Parathyroid adenoma (tissue), 2 donors: ENCODE measurements around the gene TXN2.

ENCODE experiments used
- H2AFZ ChIP-seq: fragments of 300-600 bp; sonication (generic); one replicate; pipeline ENCODE4 v1.7.0; 2017; ENCODE audit warnings: antibody characterized with exemption, mild to moderate bottlenecking
- H3K27ac ChIP-seq: fragments of 300-600 bp; sonication (generic); one replicate; pipeline ENCODE4 v1.7.0; 2017
- H3K27me3 ChIP-seq: fragments of 300-600 bp; sonication (generic); one replicate; pipeline ENCODE4 v1.7.0; 2017; ENCODE audit warnings: low read length; ENCODE audit not compliant: control insufficient read depth, insufficient read depth
- H3K36me3 ChIP-seq: fragments of 300-600 bp; sonication (generic); one replicate; pipeline ENCODE4 v1.7.0; 2017; ENCODE audit warnings: low read length; ENCODE audit not compliant: control insufficient read depth, insufficient read depth
- H3K4me1 ChIP-seq: fragments of 300-600 bp; sonication (generic); one replicate; pipeline ENCODE4 v1.7.0; 2017; ENCODE audit warnings: control low read depth
- H3K4me2 ChIP-seq: fragments of 300-600 bp; sonication (generic); one replicate; pipeline ENCODE4 v1.7.0; 2017; ENCODE audit warnings: low read length
- H3K4me3 ChIP-seq: fragments of 300-600 bp; sonication (generic); one replicate; pipeline ENCODE4 v1.7.0; 2017; ENCODE audit warnings: low read depth, low read length
- H3K79me2 ChIP-seq: fragments of 300-600 bp; sonication (generic); one replicate; pipeline ENCODE4 v1.7.0; 2017; ENCODE audit warnings: control low read depth
- H3K9ac ChIP-seq: fragments of 300-600 bp; sonication (generic); one replicate; pipeline ENCODE4 v1.7.0; 2017; ENCODE audit warnings: mild to moderate bottlenecking
- H3K9me3 ChIP-seq: fragments of 300-600 bp; sonication (generic); one replicate; pipeline ENCODE4 v1.7.0; 2017; ENCODE audit warnings: low read length; ENCODE audit not compliant: control insufficient read depth
- CTCF ChIP-seq: fragments of 300-600 bp; sonication (generic); IDR thresholded peaks from one replicate; pipeline ENCODE4 v1.7.0; 2017; ENCODE audit warnings: antibody characterized with exemption, mild to moderate bottlenecking
- donor health status: primary hyperparathyroidism.

TXN2 gene

GRCh38 chr22:36481393-36482168 lies at the start of gene TXN2:
TSS of gene TXN2 (minus strand) at chr22:36481640. CDS start at chr22:36480837, 803 bp downstream.
- peak within 1 kb of the TSS; percentile 80 for H3K9ac ChIP-seq
- no peaks in the 10 kb centered on the region for H3K9me3 ChIP-seq
- H3K4me3 ChIP-seq: peak within 1 kb of the TSS; percentile 99
- peak within 1 kb of the TSS; percentile 91 for H2AFZ ChIP-seq
- H3K27ac ChIP-seq: peak within 1 kb of the TSS; percentile 97
- no peaks in the 10 kb centered on the region for H3K36me3 ChIP-seq
- no peaks in the 10 kb centered on the region for H3K79me2 ChIP-seq
- H3K4me2 ChIP-seq: peak within 1 kb of the TSS; percentile 88
- no peaks in the 10 kb centered on the region for H3K27me3 ChIP-seq
- no peak for TF ChIP-seq CTCF
- H3K4me1 ChIP-seq: no peaks in the 10 kb centered on the region

GRCh38 chr22:36528795-36529751 lies 47.6 kb upstream of the TXN2 start, which contains the start of gene EIF3D:
TSS of gene EIF3D (minus strand) at chr22:36529166. CDS start at chr22:36526121, 3,045 bp downstream.
- H3K9ac ChIP-seq: peak within 1 kb of the TSS; percentile 28
- no peaks in the 10 kb centered on the region for H3K36me3 ChIP-seq
- H3K4me3 ChIP-seq: peak within 1 kb of the TSS; percentile 89
- no peaks in the 10 kb centered on the region for H3K27me3 ChIP-seq
- peak within 1 kb of the TSS; percentile 77 for H3K27ac ChIP-seq
- H3K79me2 ChIP-seq: no peaks in the 10 kb centered on the region
- TF ChIP-seq CTCF: no peak
- no peaks in the 10 kb centered on the region for H3K4me1 ChIP-seq
- H3K9me3 ChIP-seq: no peaks in the 10 kb centered on the region
- peak within 1 kb of the TSS; percentile 82 for H3K4me2 ChIP-seq
- peak within 1 kb of the TSS; percentile 90 for H2AFZ ChIP-seq

GRCh38 chr22:36528341-36528740 lies 46.9 kb upstream of the TXN2 start:
- Histone ChIP-seq H3K27me3 (no peaks in the 10 kb centered on the region), H3K4me1 (no peaks in the 10 kb centered on the region), H3K27ac (peak overlapping the region; percentile 77), H3K4me2 (peak overlapping the region; percentile 69), H2AFZ (peak overlapping the region; percentile 88), H3K79me2 (no peaks in the 10 kb centered on the region), H3K36me3 (no peaks in the 10 kb centered on the region), H3K9me3 (no peaks in the 10 kb centered on the region), H3K4me3 (peak overlapping the region; percentile 89), H3K9ac (peak overlapping the region; percentile 28)
- TF ChIP-seq CTCF: no peak

- no peaks in the 10 kb centered on the region for H3K9me3 ChIP-seq
- no peaks in the 10 kb centered on the region for H3K27me3 ChIP-seq
- H2AFZ ChIP-seq: no peak overlapping the region
- no peaks in the 10 kb centered on the region for H3K36me3 ChIP-seq
- no peaks in the 10 kb centered on the region for H3K79me2 ChIP-seq
- H3K4me1 ChIP-seq: no peaks in the 10 kb centered on the region
- no peak overlapping the region for H3K4me2 ChIP-seq
- no peak overlapping the region for H3K9ac ChIP-seq
- no peak for TF ChIP-seq CTCF
- H3K4me3 ChIP-seq: no peak overlapping the region
- no peak overlapping the region for H3K27ac ChIP-seq
These were observed 41.2 kb upstream of the TXN2 start for GRCh38 chr22:36522662-36523061.
